ENCODE measurements around the gene RELN.

Gene RELN

DNA sequence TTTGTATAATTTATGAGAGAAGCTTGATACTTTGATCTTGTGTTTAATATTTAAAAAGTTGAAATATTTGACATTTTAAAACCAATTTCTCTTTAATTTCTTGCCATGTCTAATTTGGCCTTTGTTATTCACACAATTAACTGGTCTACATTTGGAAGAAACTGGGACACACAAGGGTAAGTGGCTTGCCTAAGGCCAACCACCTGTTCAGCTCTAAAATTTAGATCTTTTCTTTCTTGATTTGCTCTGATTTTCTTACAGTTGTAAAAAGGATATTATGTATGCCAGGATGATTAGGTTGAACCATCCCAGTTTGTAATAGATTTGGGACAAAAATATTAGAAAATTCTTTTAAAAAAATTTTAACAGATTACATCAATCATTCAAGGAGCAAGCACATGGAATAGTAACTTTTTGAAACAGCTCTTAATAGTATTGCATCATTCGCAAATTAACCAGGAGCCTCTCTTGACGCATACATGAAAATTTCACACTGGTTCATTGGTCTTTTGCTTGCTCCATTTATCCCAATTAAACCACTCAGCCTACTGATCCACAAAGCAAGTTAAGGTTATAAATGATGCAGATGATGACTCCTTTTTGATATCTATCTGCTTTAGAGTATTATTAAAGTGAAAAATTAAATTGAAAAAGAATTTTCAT lies 321.0 kb downstream of the RELN start:
- TF ChIP-seq POLR2A (IDR thresholded peaks at IDR 0.05; ENCODE audit: extremely low read depth, insufficient read length), result no peak
- TF ChIP-seq CTCF (IDR thresholded peaks at IDR 0.05; ENCODE audit: low read depth, low read length), result no peak
- TF ChIP-seq MYC (IDR thresholded peaks at IDR 0.05; ENCODE audit: low read depth, low read length), result no peak
- TF ChIP-seq MAX (IDR thresholded peaks at IDR 0.05; ENCODE audit: low read depth, low read length), result no peak
- H3K4me3 ChIP-seq (ENCODE audit: low read depth, low read length), result no peak overlapping the region
- DNase-seq (ENCODE audit: low read depth), result no peak

- H3K4me3 ChIP-seq (ENCODE audit: low read depth, low read length), result no peak overlapping the region
- DNase-seq (ENCODE audit: low read depth), result no peak
- TF ChIP-seq MYC (IDR thresholded peaks at IDR 0.05; ENCODE audit: low read depth, low read length) (no peak), MAX (IDR thresholded peaks at IDR 0.05; ENCODE audit: low read depth, low read length) (no peak), POLR2A (IDR thresholded peaks at IDR 0.05; ENCODE audit: extremely low read depth, insufficient read length) (no peak), CTCF (IDR thresholded peaks at IDR 0.05; ENCODE audit: low read depth, low read length) (no peak)
These were observed 323.1 kb downstream of the RELN start for GRCh38 chr7:103666326-103666725.

- TF ChIP-seq MAX (IDR thresholded peaks at IDR 0.05; ENCODE audit: low read depth, low read length), result no peak
- no peak for TF ChIP-seq POLR2A (IDR thresholded peaks at IDR 0.05; ENCODE audit: extremely low read depth, insufficient read length)
- no peak for TF ChIP-seq CTCF (IDR thresholded peaks at IDR 0.05; ENCODE audit: low read depth, low read length)
- no peak for TF ChIP-seq MYC (IDR thresholded peaks at IDR 0.05; ENCODE audit: low read depth, low read length)
- no peak overlapping the region for H3K4me3 ChIP-seq (ENCODE audit: low read depth, low read length)
- DNase-seq (ENCODE audit: low read depth), result no peak
These were observed 324.9 kb downstream of the RELN start for GRCh38 chr7:103664577-103664976.

DNA sequence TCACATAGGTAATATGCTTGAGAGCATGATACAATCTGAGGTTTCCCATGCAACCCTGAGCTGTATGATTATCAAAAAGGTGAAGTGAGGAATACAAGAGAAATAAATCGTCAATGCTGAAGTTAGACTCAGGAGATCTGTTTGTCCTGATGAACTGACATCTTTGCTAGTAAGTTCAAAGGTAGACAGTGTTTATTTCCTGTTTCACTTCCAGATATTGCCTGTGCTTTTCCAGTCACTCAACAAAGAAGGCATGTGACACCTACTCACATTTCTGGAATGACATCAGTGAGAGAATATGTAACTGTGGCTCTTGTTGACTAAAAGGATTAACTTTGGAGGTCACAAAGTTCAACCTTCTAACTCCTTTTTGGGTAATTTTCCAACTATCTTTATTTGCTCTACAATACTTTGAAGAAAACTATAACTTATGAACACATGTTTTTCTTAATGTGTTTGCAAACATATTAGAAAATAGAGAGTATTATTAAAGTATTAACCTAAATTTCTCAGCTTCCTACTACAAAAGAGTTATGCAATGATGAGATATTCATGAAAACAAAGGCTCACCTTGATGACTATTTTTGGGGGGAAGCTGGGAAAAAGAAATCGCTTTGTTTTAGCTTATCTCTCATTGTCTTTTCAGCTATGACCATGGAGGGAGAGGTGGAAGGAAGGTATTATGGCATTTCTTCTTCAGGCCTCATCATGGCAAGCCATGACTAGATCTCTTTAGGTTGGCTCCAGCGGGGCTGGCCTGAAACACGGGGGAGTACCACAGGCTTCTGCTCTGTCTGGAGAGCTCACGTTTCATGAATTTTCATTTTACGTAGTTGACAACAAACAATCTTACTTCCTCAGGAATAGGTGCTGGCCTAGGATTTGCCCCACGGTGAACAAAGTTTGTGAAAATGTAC lies 328.7 kb downstream of the RELN start:
- H3K4me3 ChIP-seq (ENCODE audit: low read depth, low read length), result no peak overlapping the region
- TF ChIP-seq POLR2A (IDR thresholded peaks at IDR 0.05; ENCODE audit: extremely low read depth, insufficient read length) (no peak), MYC (IDR thresholded peaks at IDR 0.05; ENCODE audit: low read depth, low read length) (no peak), CTCF (IDR thresholded peaks at IDR 0.05; ENCODE audit: low read depth, low read length) (no peak), MAX (IDR thresholded peaks at IDR 0.05; ENCODE audit: low read depth, low read length) (no peak)
- no peak for DNase-seq (ENCODE audit: low read depth)

- no peak for DNase-seq (ENCODE audit: low read depth)
These were observed 331.1 kb downstream of the RELN start for GRCh38 chr7:103658055-103659005.

More at GRCh38 chr7:103658055-103659005, 331.1 kb downstream of the RELN start:
- TF ChIP-seq MYC (IDR thresholded peaks at IDR 0.05; ENCODE audit: low read depth, low read length) (no peak), MAX (IDR thresholded peaks at IDR 0.05; ENCODE audit: low read depth, low read length) (no peak), CTCF (IDR thresholded peaks at IDR 0.05; ENCODE audit: low read depth, low read length) (no peak), POLR2A (IDR thresholded peaks at IDR 0.05; ENCODE audit: extremely low read depth, insufficient read length) (no peak)
- H3K4me3 ChIP-seq (ENCODE audit: low read depth, low read length), result no peak overlapping the region
